ENCODE results near the gene GDF15.

GRCh38 chr19:18433735-18434398 is 47.9 kb downstream of the GDF15 start:
- TF ChIP-seq CTCF (IDR thresholded peaks at IDR 0.05) (no peak), POLR2AphosphoS5 (IDR thresholded peaks at IDR 0.05) (no peak), POLR2A (IDR thresholded peaks at IDR 0.05) (no peak), EP300 (IDR thresholded peaks at IDR 0.05; ENCODE audit: low read depth) (no peak)

All from transverse colon (tissue), 4 donors.